ENCODE results near the gene RNF215.
"Not testable (repeated sequence)": the region's sequence is repeated elsewhere in the genome, so short reads cannot be mapped to it uniquely, and the experiment has no call there.

Gene RNF215

DNA sequence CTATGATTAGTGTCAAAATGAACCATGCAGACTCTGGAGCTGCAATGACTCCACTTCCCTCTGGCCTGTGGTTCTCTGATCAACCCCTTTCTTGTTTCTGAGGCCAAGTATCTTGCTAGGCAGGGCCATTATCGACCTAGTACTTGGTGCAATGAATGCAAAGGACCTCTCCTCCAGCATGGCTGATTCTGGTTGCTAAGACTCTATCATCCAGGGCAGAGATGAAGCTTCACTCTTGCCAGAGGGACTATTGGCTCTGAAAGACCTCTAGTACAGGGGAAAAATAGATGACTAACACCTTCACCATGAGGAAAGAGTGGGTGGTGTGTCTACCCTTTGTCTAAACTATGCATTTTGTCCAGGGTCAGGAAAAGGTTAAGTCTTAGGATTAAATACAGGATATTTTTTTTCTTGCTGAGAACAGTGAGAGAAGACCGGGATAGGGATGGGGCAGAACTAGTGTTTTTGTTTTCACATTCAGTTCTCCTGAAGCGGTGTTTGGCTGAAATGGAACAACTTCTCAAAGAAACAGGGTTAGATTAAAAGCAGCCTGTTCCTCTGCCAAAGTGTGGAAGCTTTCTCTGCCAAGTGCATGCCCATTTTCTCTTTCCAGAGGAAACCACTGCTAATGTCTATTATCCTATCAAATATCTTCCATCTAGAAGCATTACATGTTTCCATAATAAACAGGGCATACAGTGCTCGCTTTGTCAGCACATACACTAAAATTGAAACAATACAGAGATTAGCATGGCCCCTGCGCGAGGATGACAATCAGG lies 33.3 kb upstream of the RNF215 start:
- no peak for DNase-seq

DNA sequence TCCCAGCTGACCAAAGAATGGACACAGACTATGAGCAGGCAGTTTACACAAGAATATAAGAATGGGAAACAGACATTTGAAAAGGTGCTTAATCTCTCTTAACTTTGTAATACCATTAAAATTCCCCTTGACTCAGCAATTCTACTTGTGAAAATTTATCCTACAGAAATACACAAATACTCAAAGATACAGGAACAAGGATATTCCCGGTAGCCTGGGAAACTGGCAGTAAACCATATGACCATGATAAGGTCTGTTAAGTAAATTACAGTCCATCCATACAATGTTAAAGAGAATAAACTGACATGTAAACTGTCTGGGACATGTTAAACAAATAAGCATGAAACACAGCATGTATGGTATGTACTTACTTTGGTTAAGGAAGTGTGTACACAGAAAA lies 29.6 kb upstream of the RNF215 start:
- DNase-seq = no peak

DNA sequence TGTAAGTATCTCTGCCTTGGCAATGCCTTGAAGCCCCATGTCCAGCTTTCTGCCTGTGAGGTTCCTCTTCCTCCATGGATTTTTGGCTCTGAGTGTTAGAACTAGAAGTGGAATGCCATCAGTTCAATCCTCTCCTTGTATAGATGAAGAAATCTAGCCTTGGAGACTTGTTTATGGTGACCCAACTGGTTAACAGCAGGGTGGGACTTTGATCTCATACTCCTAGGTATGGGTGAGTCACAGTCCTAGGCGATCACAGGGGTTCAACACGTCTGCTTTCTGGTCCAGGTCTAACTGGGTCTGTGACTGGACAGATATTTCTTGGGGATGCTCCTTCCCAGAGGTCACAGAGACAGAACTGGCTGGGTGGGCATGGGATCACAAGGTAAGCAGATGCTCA lies 29.2 kb upstream of the RNF215 start:
- DNase-seq = no peak

DNA sequence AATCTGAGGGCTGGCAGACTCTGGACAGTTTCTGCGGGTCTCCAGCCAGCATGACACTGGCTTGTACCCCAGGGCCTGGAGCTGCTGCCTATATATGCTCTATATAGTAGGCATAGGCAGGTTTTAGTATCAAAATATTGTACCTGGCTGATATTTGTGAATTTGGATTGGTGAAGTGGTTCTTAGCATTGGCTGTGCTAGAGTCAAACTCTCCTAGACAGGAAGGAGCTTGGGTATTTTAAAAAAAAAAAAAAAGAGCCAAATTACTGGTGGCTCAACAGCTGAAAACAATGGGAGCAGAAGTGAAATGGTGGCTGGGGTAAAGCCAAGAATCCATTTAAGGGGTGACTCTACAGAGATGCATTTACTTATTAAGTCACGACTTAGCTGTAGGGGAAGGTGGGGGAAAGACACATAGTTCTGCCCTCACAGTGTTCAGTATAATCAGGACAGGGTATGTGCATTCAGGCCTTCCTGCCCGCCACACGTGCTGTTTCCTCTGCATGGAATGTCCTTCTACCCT lies 27.4 kb upstream of the RNF215 start:
- no peak for DNase-seq

DNA sequence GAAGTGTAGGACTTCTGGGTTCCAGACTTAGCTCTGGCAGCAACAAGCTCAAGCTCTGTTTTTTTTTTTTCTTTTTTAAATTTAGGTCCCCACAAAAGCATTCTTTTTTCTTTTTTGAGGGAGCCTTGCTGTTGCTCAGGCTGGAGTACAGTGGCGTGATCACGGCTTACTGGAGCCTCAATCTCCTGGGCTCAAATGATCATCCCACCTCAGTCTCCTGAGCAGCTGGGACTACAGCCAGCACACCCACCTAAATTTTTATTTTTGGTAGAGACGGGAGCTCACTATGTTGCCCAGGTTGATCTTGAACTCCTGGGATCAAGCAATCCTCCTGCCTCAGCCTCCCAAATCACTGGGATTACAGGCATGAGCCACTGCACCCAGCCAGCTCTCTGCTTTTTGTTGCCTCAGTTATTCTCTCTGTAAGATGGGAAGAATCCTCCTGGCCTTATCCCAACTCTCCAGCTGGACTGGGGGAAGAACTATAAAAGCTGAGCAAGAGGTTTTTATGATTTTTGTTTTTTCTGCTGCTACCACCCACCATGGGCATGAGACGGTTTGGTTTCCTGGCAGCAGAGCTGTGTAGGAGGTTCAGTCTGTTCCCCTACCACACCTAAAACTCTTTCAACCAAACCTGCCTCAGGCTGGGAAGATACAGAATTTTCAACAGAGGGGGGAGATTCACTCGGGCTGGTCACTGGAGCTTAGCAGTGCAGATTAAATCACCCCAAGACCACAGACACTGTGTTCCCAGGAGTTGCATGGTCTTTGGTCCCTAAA lies 26.7 kb upstream of the RNF215 start:
- peak in 1 of 2 donors; percentile 41 for DNase-seq

DNA sequence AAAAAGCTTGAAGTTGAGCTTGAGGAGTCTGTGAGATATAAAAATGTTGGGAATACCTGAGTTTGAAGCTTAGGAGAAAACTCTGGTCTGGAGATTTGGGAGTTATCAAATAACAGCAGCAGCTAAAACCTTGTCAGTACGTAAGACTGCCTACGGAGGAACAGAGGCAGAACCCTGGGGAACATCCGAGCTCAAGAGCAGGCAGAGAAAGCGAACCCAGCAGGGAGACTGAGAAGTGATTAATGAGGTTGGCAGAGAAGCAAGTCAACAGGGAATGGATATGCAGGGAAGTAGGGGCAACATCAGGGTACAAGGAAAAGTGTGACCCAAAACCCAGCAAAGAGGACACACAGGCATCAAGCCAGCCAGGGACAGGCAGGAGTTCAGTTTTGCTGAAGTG lies 25.8 kb upstream of the RNF215 start:
- no peak for DNase-seq

DNA sequence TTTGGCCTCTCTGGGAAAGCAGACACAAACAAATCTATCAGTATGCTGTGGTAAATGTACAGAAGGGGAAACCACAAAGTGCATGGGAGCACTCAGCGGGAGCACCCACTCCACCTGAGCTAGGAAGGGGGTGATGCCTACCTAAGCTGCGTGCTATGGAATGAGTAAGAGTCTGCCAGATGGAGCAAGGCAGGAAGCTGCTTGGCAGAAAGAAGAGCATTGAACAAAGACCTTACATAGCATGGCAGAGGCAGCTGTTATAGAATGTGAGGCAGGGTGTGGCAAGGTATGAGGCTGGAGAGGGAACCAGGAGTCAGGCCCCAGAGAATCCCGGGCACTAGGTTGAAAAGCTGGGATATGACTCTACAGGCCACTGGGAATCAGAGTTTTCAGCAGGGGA lies 24.6 kb upstream of the RNF215 start:
- no peak for DNase-seq

DNA sequence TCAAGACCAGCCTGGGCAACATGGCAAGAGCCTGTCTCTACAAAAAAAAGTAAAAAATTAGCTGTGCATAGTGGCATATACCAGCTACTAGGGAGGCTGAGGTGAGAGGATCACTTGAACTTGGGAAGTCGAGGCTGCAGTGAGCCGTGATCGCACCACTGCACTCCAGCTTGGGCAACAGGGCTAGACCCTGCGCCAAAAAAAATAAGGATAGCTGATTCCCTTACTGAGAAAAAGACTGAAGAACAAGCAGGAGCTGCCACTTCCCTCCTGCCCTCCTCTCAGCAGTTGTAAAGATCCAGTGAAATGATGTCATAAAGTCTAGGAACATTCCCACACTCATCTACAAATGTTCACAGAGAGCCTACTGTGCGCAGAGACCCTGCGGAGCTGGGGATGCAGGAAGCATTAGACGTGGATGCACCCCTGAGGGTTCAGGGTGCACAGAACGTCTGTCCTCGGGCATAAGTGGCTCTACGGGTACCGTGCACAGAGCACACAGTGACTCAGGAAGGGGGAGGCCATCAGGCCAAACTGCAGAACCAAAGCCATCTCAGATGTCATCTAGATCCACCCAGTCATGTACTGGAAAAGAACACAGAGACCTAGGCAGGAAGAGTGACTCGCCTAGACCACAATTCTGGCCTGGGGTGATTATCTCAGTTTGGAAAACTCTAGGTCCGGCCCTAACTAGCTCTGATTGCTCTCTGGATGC lies 21.3 kb upstream of the RNF215 start:
- no peak for DNase-seq

DNA sequence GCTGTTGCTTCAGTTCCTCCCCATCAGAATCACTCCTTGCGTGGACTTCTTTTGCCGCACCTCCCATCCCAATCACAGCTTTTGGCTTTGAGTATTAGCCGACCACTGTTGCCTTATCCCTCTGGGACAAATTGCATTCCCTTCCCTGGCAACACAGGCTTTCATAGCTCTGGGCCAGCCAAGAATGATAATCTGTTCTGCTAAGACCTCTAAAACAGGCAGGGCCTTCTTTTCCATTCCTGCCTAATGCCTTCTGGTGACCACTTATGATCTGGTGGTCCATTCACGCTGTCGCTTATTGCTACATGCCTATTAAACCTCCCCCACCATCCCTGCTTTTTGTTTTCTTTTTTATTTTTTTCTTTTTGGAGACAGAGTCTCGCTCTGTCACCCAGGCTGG lies 19.2 kb upstream of the RNF215 start:
- no peak for DNase-seq

DNA sequence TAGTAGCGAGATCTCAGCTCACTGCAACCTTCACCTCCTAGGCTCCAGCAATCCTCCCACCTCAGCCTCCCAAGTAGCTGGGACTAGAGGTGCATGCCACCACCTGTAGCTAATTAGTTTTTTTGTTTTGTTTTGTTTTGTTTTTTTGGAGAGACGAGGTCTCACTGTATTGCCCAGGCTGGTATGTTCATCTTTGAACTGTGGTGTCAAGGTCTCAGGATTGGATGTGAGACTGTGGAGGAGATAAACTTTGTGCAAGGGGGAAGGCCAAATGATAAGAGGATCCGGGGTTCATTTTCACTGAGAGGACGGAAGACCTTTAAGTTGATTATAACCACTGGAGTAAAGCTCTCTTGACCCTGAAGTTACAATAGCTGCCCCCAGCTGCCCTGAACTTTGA lies 18.5 kb upstream of the RNF215 start:
- DNase-seq = no peak

DNA sequence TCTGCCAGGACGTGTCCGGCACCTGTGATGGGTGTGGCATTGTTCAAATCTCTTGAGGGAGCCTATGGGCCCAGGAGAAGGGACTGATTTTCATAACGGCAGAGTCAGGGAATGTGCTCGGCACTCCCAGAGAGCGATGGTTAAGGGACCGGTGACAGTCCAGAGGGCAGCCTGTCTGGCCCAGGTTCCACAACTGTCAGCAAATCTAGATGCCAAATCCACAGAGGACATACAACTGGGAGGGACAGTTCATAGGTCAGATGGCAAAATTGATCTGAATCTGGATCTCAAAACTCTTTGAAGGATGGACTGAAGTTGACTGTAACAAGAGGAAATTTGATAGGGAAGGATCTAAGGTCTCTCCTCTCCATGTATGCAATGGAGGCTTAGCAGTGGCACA lies 17.1 kb upstream of the RNF215 start:
- no peak for DNase-seq

DNA sequence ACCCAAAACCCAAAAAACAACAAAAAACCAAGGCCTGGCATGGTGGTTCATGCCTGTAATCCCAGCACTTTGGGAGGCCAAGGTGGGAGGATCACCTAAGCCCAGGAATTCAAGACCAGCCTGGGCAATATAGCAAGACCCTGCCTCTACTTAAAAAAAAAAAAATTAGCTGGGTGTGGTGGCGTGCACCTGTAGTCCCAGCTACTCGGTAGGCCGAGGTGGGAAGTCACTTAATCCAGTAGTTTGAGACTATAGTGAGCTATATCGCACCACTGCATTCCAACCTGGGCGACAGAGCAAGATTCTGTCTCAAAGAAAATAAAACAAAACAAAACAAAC lies 15.5 kb upstream of the RNF215 start:
- not testable (repeated sequence) for DNase-seq

DNA sequence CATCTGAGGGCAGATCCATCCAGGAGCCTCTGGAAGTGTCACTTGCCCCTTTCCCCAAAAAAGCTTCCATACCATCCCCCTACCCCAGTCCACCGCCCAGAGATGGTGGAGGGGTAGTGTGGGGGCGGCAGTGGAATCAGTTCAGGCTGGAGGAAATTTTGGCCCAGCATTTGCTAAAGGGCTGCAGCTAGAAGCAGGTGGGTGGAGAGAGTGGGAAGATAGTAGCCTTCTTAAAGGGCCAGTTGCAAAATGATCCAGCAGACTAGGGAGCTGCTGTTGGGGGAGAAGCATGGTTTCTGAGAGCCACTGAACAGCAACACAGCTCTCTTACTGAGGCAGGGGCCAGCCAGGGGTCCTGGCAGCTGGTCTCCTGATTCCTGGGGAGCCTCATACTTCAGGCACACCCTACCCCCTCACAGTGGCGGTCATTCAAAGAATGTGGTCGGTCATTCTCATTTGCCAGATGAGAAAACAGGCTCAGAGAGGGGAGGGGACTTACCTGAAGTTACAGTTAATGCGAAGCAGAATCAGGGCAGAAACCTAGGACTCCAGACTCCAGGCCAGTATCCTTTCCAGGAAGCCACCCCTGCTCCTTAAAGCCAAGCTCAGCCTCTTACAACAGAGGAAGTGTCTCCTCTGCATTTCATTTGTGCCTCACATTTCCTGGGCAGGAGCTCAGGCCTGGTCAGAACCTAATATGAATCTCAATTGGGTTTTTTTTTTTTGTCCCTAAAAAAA lies 15.0 kb upstream of the RNF215 start:
- peak; percentile 32 to 65 for DNase-seq

DNA sequence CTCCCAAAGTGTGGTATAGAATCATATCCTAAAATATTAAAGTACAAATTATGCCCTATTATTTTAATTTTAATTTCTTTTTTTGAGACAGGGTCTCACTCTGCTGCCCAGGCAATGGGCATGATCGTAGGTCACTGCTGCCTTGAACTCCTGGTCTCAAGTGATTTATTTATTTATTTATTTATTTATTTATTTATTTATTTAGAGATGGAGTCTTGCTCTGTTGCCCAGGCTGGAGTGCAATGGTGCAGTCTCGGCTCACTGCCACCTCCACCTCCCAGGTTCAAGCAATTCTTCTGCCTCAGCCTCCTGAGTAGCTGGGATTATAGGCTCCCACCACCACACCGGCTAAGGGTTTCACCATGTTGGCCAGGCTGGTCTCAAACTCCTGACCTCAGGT lies 13.8 kb upstream of the RNF215 start:
- not testable (repeated sequence) for DNase-seq

DNA sequence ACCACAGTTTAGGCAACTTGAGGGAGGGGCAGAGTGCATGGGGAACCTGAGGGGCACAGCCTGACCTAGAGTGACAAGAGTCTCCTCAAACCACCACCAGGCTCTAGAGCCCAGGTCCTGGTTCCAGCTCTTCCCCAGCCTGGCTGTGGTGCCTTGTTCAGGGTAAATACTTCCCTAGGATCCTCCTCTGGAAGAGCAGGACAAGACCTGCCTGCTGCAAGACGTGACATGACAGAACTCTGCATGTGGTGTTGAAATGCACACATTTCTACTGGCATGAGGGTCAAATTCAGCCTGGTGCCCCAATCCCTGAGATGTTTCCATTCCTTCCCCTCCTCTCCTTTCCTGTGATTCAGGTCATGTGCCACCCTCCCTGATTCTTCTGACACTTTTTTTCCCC lies 12.9 kb upstream of the RNF215 start:
- DNase-seq = no peak

DNA sequence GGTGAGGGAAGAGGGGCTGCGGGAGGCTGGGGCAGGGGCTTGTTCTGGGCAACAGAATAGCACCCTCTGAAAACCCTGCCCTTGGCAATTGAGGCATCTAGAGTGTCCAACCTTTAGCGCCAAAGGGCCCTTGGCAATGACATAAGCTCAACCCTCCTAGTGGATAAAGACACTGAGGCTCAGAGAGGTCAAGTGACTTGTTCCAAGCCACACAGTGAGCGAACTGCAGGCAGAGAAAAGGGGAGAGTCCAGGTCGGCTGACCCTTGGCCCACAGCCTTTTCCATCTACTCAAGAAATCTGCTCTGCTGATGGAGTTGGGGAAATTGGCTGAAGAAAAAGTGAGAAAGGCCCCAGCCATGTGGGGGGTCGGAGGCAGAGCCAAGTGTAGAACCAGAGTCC lies 12.5 kb upstream of the RNF215 start:
- DNase-seq = no peak

DNA sequence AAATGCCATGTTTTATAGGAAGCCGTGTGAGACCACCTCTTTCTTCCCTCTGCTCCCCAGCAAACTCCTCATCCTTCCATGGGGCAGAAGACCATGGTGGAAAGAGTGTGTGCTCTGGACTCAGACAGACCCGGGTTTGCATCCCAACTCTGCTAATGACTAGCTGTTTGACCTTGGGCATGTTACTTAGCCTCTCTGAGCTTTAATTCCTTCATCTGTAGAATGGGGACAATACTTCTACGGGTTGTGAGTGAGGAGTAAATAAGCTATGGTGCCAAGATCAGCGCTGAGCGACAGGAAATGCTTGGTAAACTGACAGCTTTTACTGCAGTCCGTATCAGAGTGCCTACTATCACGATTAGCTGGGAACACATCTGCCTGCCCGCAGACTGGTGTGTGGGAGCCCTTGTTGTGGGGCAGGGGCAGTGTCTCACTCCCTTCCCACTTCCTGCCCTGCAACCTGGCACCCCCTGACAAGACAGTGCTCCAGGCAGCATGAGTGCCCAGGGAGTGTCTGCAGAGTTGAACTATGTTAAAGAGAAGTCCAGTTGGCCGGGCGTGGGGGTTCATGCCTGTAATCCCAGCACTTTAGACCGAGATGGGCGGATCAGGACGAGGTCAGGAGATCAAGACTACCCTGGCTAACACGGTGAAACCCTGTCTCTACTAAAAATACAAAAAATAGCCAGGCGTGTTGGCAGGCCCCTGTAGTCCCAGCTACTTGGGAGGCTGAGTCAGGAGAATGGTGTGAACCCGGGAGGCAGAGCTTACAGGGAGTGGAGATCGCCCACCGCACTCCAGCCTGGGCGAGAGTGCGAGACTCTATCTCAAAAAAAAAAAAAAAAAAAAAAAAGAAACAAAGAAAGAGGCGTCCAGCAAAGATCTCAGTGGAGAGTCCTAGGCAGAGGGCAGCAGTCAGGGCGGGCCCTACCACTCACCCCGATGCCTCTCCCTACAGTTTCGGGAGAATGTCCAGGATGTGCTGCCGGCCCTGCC lies 11.8 kb upstream of the RNF215 start:
- no peak for DNase-seq

DNA sequence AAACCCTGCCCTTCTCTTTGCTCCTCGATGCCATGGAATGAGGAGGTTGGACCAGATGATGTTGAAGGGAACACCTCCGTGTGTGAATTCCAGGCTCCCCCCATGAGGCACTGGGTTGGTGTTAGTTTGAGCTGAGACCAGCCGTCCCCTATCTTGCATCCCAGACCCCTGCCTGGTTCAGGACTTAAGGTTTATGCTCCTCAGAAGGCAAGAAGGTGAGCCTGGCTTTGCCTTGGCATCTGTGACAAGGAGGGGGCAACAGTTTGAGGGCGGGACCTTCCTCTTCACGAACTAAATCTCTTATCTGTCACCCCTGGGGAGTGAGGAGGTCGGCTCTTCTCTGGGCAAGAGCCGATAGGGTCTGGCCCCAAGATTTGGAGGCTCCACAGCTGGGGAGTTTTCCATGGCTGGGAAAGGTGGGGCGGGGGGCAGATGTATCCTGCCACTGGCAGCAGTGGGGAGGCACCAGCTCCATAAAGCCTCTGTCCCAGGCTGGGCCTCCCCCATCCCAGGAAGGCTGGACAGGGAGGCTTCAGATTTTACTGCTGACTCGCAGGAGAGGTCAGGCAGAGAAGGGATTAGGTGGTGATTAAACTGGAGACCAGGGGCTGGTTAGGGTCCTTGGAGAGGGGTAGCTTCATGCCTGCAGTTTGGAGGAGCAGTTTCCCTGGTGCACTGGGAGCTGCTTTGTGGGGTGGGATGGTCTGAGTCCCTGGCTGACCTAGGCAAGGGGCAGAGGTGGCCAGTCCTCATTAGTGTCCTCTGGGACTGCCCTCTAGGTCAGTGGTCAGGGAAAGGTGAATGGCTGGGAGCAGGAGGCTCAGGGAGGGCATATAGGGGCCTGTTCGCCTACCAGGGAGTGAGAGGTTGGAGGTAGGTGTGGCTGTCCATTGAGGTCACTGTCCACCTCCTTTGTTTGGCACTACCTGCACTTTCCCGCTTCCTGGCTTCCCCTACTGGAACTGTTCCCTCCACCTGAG lies 10.7 kb upstream of the RNF215 start:
- no peak for DNase-seq

DNA sequence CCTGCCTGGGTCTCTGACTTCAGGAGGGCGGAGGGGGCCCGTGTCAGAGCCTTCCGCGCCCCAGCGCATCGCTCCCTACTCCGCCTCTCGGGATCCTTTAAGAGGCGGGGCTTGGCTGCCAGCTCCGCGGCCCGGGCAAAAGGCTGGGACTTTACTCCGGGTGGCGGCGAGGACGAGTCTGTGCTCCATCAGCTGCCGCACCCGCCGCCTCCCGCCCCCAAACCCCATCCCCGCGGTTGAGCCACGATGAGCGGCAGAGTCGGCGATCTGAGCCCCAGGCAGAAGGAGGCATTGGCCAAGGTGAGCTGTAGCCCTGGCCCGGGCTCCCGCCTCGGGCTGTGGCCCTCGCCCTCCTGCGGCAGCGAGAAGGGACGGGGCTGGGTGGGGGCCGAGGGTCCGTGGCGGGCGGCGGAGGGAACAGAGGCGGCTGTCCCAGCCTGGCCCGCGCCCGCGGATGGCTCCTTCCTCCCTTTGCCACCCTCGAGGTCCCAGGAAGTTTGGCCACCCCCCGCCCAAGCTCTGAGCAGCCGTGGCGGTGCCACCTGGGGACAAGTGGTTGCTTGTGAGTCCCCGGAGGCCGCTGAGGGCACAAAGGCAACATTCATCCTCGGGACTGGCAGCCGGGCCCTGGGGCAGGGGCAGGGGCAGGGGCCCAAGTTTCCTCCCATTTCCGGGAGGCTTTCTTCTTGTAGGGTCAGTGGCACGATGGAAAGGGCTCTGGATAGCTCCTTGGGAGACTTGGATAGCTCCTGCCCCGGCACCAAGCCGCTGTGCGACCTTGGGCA lies 9.9 kb upstream of the RNF215 start, which contains the start of gene SEC14L2:
Gene SEC14L2, plus strand, starts transcription at position 148 of the 785 bp plus-strand sequence. Its CDS starts 99 bp downstream, at position 247.
- peak in 1 of 2 donors; percentile 34 for DNase-seq
